Stimulated activated naive CD8-positive, alpha-beta T cell treated with anti-CD3 and anti-CD28 coated beads, Interleukin-15, amount 100 ng/mL, for 72 hours (primary cell): ENCODE data around the gene ITSN1.
"Not testable (repeated sequence)": the region's sequence is repeated elsewhere in the genome, so short reads cannot be mapped to it uniquely, and the experiment has no call there.

Source experiments
- ATAC-seq: fragments of 150-1000 bp; cut with Tn5 transposase; 2 replicates; pipeline ENCODE4 v1.10.0; 2021; ENCODE audit warnings: mild to moderate bottlenecking, moderate library complexity
- DNase-seq, 2 donors: peaks; one replicate each; pipeline ENCODE4 v3.0.0; 2021 to 2022
- H3K27ac Mint-ChIP-seq, 2 donors: one replicate each; pipeline ENCODE4 v1.8.0; 2022; ENCODE audit warnings: mild to moderate bottlenecking in 2 of 2, mixed read lengths in 2 of 2, moderate library complexity in 2 of 2
- H3K27me3 Mint-ChIP-seq: one replicate; pipeline ENCODE4 v1.8.0; 2022; ENCODE audit warnings: mixed read lengths
- H3K4me1 Mint-ChIP-seq: one replicate; pipeline ENCODE4 v1.8.0; 2022; ENCODE audit warnings: mild to moderate bottlenecking, mixed read lengths
- H3K4me3 Mint-ChIP-seq, 2 donors: one replicate each; pipeline ENCODE4 v1.8.0; 2022; ENCODE audit warnings: mild to moderate bottlenecking in 2 of 2, mixed read lengths in 2 of 2, moderate library complexity in 1 of 2
- H3K9me3 Mint-ChIP-seq, 2 donors: one replicate each; pipeline ENCODE4 v1.8.0; 2022; ENCODE audit warnings: mixed read lengths in 2 of 2

The ITSN1 gene

DNA sequence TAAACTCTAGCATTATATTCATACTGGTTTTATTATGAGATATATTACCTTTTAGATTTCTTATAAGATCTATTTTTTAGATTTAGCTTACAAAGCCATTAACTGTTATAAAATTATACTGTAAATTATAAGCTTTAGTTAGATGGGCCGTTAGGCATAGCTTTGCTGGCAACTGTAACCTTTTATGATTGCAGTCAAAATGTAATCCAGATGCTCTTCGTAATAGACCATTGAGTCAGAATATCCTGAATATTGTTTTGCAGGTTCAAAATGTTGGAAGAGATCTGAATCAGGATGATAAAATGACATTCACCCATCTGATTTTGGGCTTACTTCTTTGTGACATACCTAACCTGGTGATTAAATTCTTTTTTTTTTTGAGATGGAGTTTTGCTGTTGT lies 20.9 kb downstream of the ITSN1 start:
- no peak for DNase-seq
- no peaks in the 10 kb centered on the region for H3K4me1 Mint-ChIP-seq
- no peak overlapping the region for H3K27ac Mint-ChIP-seq
- ATAC-seq, result no peak
- H3K4me3 Mint-ChIP-seq, result no peak overlapping the region
- no peaks in the 10 kb centered on the region for H3K27me3 Mint-ChIP-seq
- H3K9me3 Mint-ChIP-seq, result peaks cover 0 to 3% of the 10 kb centered on the region in 2 donors

DNA sequence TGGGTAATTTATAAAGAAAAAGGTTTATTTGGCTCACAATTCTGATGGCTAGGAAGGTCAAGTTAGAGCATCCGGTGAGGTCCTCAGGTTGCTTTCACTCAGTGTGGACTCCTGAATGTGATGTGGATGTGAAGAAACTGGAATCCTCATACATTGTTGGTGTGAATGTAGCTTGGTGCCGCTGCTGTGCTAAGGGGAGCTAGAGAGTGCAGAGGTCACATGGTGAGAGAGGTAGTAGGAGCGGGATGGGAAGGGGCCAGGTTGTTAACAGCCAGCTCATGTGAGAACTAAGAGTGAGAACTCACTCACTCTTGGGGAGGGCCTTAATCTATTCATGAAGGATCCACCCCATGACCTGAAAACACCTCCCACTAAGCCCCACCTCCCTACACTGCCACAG lies 21.8 kb downstream of the ITSN1 start:
- Mint-ChIP-seq H3K9me3 (peaks cover 0 to 3% of the 10 kb centered on the region in 2 donors), H3K4me3 (no peak overlapping the region), H3K27ac (no peak overlapping the region), H3K27me3 (no peaks in the 10 kb centered on the region), H3K4me1 (no peaks in the 10 kb centered on the region)
- DNase-seq (no peak), ATAC-seq (no peak)

DNA sequence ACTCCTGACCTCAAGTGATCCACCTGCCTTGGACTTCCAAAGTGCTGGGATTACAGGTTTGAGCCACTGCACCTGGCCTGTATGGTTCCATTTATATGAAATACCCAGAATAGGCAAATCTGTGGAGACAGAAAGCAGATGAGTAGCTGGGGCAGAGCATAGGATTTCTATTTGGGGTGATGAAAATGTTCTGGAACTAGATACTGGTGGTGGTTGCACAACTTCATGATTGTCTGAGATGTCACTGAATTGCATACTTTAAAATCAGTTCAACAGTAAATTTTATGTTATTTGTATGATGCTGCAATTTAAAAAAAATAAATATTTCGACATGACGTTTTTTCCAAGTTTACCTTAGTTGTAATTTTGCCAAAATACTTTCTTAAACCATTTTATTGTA lies 23.9 kb downstream of the ITSN1 start:
- Mint-ChIP-seq H3K27me3 (no peaks in the 10 kb centered on the region), H3K4me1 (no peaks in the 10 kb centered on the region), H3K27ac (no peak overlapping the region), H3K4me3 (no peak overlapping the region), H3K9me3 (peaks cover 0 to 3% of the 10 kb centered on the region in 2 donors)
- DNase-seq, result no peak
- no peak for ATAC-seq

DNA sequence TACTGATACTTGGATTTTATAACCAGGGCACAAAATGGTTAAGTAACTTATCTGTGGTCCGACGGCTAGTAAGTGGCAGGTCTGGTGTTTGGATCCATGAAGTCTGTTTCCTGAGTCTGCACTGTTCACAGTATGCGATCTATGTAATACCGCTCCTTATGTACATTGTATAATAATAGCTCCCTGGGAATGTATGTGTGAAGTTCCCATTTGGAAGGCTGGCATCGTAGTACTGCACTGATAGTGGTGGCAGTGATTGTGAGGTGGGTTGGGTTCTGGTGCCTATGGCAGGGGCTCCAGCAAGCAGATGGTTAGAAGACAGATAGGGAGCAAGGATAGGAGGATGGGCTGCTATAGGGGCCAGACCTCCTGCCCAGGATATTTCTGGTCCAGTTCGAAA lies 25.3 kb downstream of the ITSN1 start:
- DNase-seq (no peak), ATAC-seq (no peak)
- H3K4me1 Mint-ChIP-seq, result no peaks in the 10 kb centered on the region
- no peak overlapping the region for H3K4me3 Mint-ChIP-seq
- no peaks in the 10 kb centered on the region for H3K9me3 Mint-ChIP-seq
- H3K27me3 Mint-ChIP-seq, result no peaks in the 10 kb centered on the region
- no peak overlapping the region for H3K27ac Mint-ChIP-seq

DNA sequence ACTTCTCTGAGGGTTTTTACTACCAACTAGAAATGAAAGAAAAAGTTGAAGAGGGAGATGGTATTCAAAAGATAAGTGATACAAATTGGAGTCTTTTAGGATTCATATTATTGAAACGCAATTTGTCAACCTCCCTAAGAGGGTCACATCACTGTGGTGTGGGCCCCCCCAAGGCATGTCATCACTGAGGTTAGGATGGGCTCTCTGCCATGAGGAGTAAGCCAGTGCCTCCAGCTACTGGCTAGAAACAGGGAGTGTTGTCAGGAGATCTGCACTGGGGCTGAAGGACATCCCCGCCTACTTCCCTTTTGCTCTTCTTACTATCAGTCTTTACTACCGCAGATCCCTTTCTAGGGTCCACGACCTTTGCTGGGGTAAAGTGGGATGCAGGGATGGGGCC lies 25.9 kb downstream of the ITSN1 start:
- Mint-ChIP-seq H3K4me1 (no peaks in the 10 kb centered on the region), H3K4me3 (no peak overlapping the region), H3K9me3 (no peaks in the 10 kb centered on the region), H3K27ac (no peak overlapping the region), H3K27me3 (no peaks in the 10 kb centered on the region)
- no peak for DNase-seq
- ATAC-seq, result no peak

DNA sequence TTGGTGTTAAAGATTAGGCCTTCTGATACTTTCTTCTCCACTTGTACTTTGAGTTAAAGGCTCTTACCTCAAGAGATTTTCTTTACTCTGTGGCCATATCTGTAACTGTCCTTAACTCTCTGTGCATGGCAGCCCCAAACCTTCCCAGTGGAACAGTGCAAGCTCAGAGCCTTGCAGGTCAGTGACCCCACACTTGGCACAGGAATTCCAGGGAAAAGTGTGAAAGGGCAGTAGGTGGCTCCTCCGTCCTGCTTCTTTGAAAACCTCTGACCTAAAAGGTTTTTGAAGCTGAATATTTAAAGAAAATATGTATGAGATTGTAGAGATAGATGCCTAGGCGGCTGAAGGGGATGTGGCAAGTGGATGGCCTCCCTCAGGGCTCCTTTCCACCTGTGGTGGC lies 26.3 kb downstream of the ITSN1 start:
- Mint-ChIP-seq H3K4me1 (no peaks in the 10 kb centered on the region), H3K27me3 (no peaks in the 10 kb centered on the region), H3K27ac (peak overlapping the region in 1 of 2 donors; percentile 52), H3K4me3 (no peak overlapping the region), H3K9me3 (no peaks in the 10 kb centered on the region)
- DNase-seq (no peak), ATAC-seq (no peak)

DNA sequence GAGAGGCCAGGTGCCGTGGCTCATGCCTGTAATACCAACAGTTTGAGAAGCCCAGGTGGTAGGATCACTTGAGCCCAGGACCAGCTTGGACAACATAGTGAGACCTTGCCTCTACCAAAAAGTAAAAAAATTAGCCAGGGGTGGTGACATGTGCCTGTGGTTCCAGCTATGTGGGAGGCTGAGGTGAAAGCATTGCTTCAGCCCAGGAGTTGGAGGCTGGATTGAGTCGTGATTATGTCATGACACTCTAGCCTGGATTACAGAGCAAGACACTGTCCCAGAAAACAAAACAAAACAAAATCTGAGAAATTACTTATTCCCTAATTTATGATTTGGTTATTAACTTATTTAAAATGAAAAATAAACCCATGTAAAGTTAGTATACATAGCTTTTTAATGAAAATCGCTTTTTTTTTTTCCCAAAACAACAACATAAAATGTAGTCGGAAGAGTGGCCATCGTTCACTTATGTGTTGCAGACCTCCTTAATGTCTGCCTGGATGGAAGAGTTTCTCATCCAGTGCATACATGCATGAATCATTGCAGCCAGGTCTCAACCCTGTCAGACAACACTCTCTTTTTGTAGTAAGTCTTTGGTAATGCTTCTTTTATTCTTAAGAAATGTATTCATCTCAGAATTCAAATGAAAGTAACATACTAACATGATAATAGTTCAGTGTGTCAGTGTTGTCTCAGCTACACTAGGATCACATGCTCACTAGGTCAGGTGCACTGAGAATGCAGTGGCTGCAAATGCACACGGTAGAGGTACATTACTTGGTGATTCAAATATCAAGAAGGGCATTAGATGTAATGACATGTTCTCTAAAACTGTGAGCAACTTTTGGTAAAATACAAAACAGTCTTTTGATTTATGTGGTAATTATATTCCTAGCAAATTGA lies 28.0 kb downstream of the ITSN1 start:
- no peaks in the 10 kb centered on the region for H3K27me3 Mint-ChIP-seq
- no peak overlapping the region for H3K27ac Mint-ChIP-seq
- H3K4me3 Mint-ChIP-seq, result no peak overlapping the region
- DNase-seq, result no peak
- no peaks in the 10 kb centered on the region for H3K9me3 Mint-ChIP-seq
- H3K4me1 Mint-ChIP-seq, result no peaks in the 10 kb centered on the region
- no peak for ATAC-seq

DNA sequence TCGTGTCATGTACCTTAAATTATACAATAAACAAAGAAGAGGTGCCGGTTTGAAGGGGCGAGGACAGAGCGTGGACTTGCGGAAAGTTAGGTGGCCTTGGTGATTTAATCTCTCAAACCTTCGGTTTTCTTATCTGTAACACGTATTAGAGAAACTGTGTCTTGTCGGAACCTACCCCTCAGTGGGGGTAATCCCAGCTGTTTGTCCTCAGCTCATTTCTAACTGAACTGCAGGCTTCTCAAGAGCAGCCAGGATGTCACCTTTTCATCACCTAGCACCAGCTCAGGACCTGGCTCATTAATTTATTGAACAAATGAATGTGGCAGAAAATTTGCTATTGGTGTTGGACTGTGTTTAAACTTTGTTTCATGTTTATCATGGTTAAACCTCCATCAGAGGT lies 31.2 kb downstream of the ITSN1 start:
- ATAC-seq, result no peak
- H3K4me1 Mint-ChIP-seq, result no peaks in the 10 kb centered on the region
- no peak for DNase-seq
- H3K4me3 Mint-ChIP-seq, result no peak overlapping the region
- H3K27me3 Mint-ChIP-seq, result no peaks in the 10 kb centered on the region
- no peak overlapping the region for H3K27ac Mint-ChIP-seq
- no peaks in the 10 kb centered on the region for H3K9me3 Mint-ChIP-seq

DNA sequence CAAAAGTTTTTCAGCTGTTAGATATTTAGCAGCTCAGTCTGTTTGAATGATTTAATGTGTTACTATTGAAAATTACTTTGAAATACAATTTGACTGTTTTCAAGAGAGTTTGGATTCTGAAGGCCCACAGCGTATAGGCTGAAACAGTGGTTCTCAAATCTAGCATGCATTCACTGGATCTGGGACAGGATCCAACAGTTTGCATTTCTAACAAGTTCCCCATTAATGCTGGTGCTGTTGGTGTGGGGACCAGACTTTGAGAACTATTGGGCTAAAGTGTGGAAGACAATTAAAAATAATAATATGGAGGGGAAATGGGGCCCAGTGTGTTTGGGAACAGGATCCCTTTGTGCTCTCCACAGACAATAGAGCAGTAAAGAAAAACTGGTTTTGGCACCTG lies 31.9 kb downstream of the ITSN1 start:
- Mint-ChIP-seq H3K9me3 (no peaks in the 10 kb centered on the region), H3K4me1 (no peaks in the 10 kb centered on the region), H3K27ac (no peak overlapping the region), H3K27me3 (no peaks in the 10 kb centered on the region), H3K4me3 (no peak overlapping the region)
- ATAC-seq, result no peak
- no peak for DNase-seq

DNA sequence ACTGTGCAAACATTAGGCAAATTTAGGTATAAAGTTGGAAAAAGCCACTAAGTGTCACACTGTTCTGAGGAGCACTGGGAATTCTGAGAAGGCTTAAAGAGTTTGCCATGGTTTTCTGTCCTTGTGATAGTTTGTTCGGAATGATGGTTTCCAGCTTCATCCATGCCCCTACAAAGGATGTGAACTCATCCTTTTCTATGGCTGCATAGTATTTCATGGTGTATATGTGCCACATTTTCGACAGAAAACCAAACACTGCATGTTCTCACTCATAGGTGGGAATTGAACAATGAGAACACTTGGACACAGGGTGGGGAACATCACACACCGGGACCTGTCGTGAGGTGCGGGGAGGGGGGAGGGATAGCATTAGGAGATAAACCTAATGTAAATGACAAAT lies 34.4 kb downstream of the ITSN1 start:
- not testable (repeated sequence) for H3K4me1 Mint-ChIP-seq, H3K27ac Mint-ChIP-seq, H3K4me3 Mint-ChIP-seq, H3K9me3 Mint-ChIP-seq, DNase-seq, H3K27me3 Mint-ChIP-seq, ATAC-seq

DNA sequence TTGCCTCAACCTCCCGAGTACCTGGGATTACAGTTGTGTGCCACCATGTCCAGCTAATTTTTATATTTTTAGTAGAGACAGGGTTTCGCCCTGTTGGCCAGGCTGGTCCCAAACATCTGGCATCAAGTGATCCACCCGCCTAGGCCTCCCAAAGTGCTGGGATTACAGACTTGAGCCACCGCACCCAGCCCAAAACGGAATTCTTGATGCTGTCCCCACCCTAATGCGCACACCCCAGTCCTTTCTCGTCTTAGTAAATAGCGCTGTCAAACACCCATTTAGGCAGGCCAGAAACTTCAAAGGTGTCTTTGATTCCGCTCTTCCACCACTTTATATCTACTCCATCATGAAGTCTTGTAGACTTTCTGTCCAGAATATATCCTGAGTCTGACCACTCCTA lies 35.1 kb downstream of the ITSN1 start:
- Mint-ChIP-seq H3K9me3 (no peaks in the 10 kb centered on the region), H3K27ac (peak overlapping the region in 1 of 2 donors; percentile 28), H3K27me3 (no peaks in the 10 kb centered on the region), H3K4me3 (no peak overlapping the region), H3K4me1 (no peaks in the 10 kb centered on the region)
- no peak for DNase-seq
- no peak for ATAC-seq

DNA sequence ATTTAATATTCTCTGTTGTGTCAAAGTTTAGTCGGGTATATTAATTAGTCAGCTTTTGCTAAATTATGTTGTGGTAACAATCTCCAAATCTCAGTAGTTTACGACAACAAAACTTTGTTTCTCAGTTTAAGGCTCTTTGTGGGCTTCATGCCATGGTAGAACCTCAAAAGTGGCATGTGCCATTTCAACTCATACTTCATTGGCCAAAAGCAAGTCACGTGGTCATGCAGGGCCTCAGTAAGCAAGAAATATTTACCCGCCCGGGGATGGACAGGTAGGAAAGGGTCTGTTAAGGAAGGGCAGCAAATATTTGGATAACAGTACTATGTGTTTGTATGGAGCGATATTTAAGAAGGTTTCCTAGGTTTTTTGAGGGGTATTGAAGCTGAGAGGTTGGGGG lies 38.6 kb downstream of the ITSN1 start:
- DNase-seq (no peak), ATAC-seq (no peak)
- Mint-ChIP-seq H3K9me3 (no peaks in the 10 kb centered on the region), H3K27me3 (no peaks in the 10 kb centered on the region), H3K27ac (no peak overlapping the region), H3K4me1 (no peaks in the 10 kb centered on the region), H3K4me3 (no peak overlapping the region)

DNA sequence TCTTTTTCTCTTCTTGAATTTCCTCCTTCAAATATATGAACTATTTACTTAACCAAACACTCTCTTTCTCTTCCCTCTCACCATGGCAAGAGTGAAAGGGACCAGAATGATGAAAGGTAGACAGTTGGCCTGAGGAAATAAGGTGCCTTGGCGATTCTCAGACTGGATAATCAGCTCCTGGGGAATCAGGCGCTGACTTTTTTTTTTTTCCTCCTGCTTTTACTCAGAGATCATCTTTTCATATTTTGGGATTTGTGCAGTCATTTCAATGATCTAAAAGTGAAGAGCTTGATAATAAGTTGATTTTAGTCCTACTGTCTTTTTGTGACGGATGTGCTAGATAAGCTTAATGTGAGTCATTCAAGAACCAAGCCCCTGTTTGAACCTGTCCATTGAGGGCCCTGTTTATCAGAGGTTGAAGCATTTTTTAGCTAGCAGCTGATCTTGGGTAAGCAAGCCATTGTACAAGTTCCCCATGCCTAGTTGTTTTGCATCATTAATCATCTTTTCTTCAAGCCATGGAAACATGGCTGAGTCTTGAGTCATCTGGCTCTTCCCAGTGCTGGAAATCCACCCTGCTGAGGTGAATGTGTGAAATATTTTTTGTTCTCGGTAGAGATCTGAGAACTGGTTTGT lies 40.8 kb downstream of the ITSN1 start:
- Mint-ChIP-seq H3K27me3 (no peaks in the 10 kb centered on the region), H3K27ac (no peak overlapping the region)

DNA sequence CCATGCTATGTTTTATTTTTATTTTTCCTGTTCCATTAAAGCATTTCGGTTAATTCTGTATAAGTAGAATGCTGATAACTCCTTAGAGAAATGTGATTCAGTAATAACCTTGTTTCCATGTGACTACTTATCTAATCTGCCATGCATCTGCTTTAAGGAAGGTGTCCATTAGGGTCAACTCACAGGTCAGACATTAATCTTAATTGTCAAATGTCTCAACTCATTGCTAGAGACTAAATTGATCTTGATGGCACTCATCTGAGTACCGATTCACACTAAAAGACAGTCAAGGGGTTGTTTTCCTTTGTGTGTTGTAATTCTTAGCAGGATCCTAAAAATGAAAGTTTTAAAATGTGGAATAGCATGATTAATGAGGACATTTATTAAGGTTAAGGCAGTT lies 41.8 kb downstream of the ITSN1 start:
- ATAC-seq, result no peak
- Mint-ChIP-seq H3K27ac (no peak overlapping the region), H3K27me3 (no peaks in the 10 kb centered on the region)

More for the DNA sequence above, 40.8 kb downstream of the ITSN1 start:
- no peak overlapping the region for H3K4me3 Mint-ChIP-seq
- DNase-seq (no peak), ATAC-seq (no peak)
- no peaks in the 10 kb centered on the region for H3K4me1 Mint-ChIP-seq
- H3K9me3 Mint-ChIP-seq, result no peaks in the 10 kb centered on the region

DNA sequence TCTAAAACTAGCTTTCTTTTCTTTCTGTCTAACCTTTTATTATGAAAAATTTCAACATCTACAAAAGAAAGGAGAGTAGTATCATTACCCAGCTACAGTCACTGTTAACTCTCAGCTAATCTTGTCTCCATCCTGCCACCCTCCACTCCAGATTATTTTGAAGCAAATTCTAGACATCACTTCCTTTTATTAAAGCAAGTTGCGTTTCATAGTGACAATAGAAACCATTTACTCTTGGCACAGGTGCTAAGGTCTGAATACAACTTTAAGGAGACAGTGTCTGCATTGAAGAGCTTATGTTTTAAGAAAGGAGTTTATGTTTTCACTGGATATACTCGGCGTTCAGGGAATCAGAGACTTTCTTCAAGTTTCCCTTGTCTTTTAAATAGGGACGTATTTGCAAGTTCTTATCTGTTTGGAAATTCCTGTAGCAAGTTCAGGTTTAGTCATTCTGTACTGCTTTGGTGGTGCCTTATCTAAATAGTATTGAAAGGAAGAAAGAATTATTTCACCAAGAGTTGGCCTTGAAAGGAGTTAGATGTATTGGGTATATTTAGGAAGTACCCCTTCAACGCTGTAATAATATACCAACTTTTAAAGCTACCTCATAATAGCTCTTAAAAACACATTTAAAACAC lies 42.7 kb downstream of the ITSN1 start:
- no peak overlapping the region for H3K27ac Mint-ChIP-seq
- H3K4me1 Mint-ChIP-seq, result no peaks in the 10 kb centered on the region
- no peak overlapping the region for H3K4me3 Mint-ChIP-seq
- no peak for ATAC-seq
- H3K27me3 Mint-ChIP-seq, result no peaks in the 10 kb centered on the region
- no peaks in the 10 kb centered on the region for H3K9me3 Mint-ChIP-seq
- DNase-seq, result no peak

More for the DNA sequence above, 41.8 kb downstream of the ITSN1 start:
- H3K9me3 Mint-ChIP-seq, result no peaks in the 10 kb centered on the region
- H3K4me1 Mint-ChIP-seq, result no peaks in the 10 kb centered on the region
- DNase-seq, result no peak
- no peak overlapping the region for H3K4me3 Mint-ChIP-seq

DNA sequence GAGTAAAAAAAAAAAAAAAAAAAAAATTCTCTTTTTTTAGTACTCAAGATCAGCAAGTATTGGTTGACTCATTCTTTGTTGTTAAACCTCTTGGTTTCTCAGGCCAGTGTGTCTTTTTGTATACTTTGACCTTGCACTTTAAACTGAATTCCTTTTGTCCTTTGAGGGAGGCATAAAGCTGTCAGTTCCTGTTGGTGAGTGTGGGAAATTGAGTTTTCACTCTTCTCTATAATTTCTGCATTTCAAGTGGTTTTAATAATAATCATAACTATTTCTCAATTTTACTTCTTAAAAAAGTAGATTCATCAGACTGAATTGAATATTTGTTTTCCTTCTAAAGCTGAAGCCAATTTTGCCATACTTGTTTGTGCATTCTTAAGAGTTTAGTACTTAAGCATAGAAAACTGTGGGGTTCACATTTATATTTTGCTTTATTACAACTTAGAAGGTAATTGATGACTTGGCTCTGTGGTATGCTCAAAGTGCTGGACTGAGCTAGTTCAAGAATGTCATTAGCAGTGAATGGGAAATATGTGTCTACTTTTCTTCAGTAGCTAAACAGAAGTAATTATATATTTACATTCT lies 43.4 kb downstream of the ITSN1 start:
- ATAC-seq, result no peak
- Mint-ChIP-seq H3K27ac (no peak overlapping the region), H3K27me3 (no peaks in the 10 kb centered on the region), H3K9me3 (no peaks in the 10 kb centered on the region), H3K4me3 (no peak overlapping the region), H3K4me1 (no peaks in the 10 kb centered on the region)
- no peak for DNase-seq
